SHP77 (cell line): ENCODE measurements around the gene RBM14.
"Not testable (repeated sequence)": the region's sequence is repeated elsewhere in the genome, so short reads cannot be mapped to it uniquely, and the experiment has no call there.

ENCODE experiments used
- DNase-seq, 2 experiments: peaks; one replicate each; lab custom pipeline; 2025; lab: John Stamatoyannopoulos, UW

Gene RBM14

GRCh38 chr11:66616379-66617154, at the start of gene RBM14:
Gene RBM14 (plus strand): TSS chr11:66616630. CDS start chr11:66616721, 91 bp downstream.
- DNase-seq: peak; percentile 100

GRCh38 chr11:66567787-66568123, 48.7 kb upstream of the RBM14 start:
- no peak for DNase-seq

GRCh38 chr11:66568124-66568916, 48.1 kb upstream of the RBM14 start, which contains the start of gene CTSF:
Gene CTSF (minus strand): TSS chr11:66568606. CDS start chr11:66568486, 120 bp downstream.
- peak; percentile 75 to 92 for DNase-seq

GRCh38 chr11:66569076-66569475, 47.4 kb upstream of the RBM14 start:
- DNase-seq: no peak

- DNase-seq: no peak
These were observed 46.2 kb upstream of the RBM14 start for GRCh38 chr11:66570079-66570849.

- DNase-seq: no peak
These were observed 45.6 kb upstream of the RBM14 start for GRCh38 chr11:66570850-66571180.

- peak; percentile 58 to 65 for DNase-seq
These were observed 37.3 kb upstream of the RBM14 start for GRCh38 chr11:66579017-66579606.

GRCh38 chr11:66580803-66581202, 35.6 kb upstream of the RBM14 start:
- no peak for DNase-seq

GRCh38 chr11:66581261-66581660, 35.2 kb upstream of the RBM14 start:
- DNase-seq: no peak

- DNase-seq: not testable (repeated sequence)
These were observed 33.8 kb upstream of the RBM14 start for GRCh38 chr11:66582565-66583147.

GRCh38 chr11:66585447-66585846, 31.0 kb upstream of the RBM14 start:
- DNase-seq: not testable (repeated sequence)

- no peak for DNase-seq
These were observed 30.3 kb upstream of the RBM14 start for GRCh38 chr11:66586136-66586535.

GRCh38 chr11:66589315-66589714, 27.1 kb upstream of the RBM14 start:
- not testable (repeated sequence) for DNase-seq

- DNase-seq: no peak
These were observed 26.3 kb upstream of the RBM14 start for GRCh38 chr11:66589996-66590675.

GRCh38 chr11:66591175-66591574, 25.3 kb upstream of the RBM14 start:
- DNase-seq: no peak

GRCh38 chr11:66592457-66593302, 23.8 kb upstream of the RBM14 start, which contains the start of the genes CCDC87 and CCS:
Gene CCDC87 (minus strand): TSS chr11:66593063. CDS start chr11:66593015, 48 bp downstream.
Gene CCS (plus strand): TSS chr11:66593185. CDS start chr11:66593262, 77 bp downstream.
- peak; percentile 94 to 97 for DNase-seq

- no peak for DNase-seq
These were observed 23.2 kb upstream of the RBM14 start for GRCh38 chr11:66593303-66593635.

- DNase-seq: no peak
These were observed 22.8 kb upstream of the RBM14 start for GRCh38 chr11:66593650-66594049.

- no peak for DNase-seq
These were observed 21.1 kb upstream of the RBM14 start for GRCh38 chr11:66595245-66595904.

- DNase-seq: no peak
These were observed 17.4 kb upstream of the RBM14 start for GRCh38 chr11:66598993-66599392.
